CD4-positive, alpha-beta T cell treated with Interleukin-6 at 100 ng/mL for 8 hours (primary cell): ENCODE results near the gene HOMER2.

Source experiments
- DNase-seq: peaks from one replicate; pipeline ENCODE4 v3.0.0-alpha.2; 2020; ENCODE audit warnings: mixed read lengths, low spot score

The HOMER2 gene

DNA sequence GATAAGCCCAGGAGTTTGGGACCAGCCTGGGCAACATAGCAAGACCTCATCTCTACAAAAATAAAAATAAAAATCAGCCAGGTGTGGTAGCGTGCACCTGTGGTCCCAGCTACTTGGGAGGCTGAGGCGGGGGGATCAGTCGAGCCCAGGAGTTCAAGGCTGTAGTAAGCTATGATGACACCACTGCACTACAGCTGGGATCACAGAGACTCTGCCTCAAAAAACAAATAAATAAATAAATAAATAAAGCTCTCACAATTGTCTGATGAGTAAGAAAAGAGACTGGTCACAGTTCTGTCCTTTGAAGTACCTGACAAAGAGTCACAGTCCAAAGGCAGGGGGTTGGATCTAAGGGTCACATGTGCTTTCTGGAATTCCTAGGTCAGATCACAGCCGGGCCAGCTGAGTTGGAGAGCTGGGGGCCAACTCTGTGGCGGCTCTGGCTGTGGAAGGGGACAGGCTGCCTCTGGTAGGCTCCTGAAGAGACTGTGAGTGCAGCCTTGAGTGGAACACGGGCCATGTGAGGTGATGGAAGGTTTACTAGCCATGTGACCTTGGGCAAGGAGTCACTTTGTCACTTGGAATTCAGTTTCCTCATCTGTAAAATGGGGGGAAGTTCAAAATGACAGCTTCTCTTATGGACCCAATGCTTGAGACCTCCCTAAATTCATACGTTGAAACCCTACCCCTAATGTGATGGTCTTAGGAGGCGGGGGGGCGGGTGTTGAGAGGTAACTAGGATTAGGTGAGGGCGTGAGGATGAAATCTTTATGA is 95.9 kb downstream of the HOMER2 start:
- no peak for DNase-seq

DNA sequence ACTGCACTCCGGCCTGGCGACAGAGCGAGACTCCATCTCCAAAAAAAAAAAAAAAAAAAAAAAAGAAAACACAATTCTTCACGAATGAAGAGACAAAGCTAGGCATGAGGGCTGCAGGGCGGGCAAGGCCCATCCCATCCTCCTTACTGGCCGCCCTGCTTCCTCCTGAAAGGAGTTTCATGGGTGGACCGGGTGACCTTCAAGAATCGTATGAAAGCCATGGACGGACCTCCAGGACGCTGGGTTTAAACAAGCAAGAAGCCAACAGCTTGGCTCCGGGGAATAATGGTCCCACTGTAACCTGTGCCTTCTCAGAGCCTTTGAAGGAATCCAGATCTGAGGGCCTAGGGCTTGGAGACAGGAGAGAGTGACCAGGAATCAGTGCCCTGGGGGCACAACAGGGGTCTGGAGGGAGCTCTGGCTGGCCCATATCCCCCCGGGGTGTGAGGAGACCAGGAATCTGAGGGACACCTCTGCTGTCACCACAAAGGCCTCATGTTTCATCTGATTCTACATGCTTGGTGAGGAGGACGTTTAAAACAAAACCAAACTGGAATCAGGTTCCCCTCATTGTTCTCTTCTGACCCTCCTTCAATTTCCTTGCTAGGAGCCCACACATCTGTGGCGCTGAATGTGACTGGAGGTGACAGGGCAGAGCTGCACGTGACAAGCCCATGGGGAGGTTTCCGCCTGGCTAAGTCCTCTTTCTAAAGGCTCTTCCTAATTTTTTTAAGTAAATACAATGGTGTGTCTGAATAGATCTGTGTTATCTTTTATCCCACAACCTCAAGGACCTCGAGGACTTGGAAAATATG is 97.0 kb downstream of the HOMER2 start:
- no peak for DNase-seq

DNA sequence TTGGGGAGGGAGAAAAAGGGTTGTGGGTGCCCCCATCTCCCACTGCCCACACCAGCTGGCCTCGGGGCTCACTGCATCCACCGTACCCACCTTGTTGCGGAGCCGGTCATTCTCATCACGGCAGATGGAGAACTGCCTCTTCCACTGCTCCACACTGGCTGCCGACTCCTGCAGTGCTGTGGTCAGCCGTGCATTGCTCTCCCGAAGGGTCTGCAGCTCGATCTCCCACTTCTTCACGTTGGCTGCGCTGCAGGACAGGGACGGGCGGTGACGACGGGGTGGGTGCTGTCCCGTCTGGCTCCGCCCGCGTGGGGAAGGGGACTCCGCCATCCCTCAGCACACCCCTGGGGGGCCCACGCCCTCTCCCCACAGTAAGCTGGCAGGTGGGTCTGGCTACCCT is 98.0 kb downstream of the HOMER2 start:
- DNase-seq, result no peak

DNA sequence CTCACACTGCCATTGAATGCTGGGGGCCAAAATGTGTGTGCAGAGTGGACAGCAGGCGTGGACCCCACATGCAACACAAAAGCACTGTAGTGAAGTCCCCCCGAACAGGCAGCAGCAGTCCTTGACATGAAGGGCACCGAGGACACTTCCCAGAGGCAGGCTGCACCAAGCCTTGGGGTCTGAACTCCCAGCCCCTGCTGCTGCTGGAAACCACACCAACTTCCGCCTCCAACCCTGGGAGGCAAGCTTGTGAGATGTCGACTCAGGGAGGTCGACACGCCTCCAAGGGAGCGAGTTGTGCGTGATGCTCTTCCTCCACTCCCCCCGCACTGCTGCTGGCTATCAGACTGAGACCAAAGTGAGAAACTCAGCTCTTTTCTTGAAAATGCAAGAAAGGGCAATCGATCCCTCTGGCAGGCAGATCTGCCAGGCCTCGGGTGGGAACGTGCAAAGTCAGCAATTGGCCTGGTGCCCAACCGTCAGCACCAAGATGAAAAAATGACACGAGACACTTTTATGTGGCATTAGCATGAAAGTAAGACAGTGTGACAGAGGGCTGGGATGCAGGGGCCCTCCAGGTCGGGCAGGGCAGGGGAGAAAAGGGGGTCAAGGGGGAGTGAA is 99.5 kb downstream of the HOMER2 start:
- no peak for DNase-seq

DNA sequence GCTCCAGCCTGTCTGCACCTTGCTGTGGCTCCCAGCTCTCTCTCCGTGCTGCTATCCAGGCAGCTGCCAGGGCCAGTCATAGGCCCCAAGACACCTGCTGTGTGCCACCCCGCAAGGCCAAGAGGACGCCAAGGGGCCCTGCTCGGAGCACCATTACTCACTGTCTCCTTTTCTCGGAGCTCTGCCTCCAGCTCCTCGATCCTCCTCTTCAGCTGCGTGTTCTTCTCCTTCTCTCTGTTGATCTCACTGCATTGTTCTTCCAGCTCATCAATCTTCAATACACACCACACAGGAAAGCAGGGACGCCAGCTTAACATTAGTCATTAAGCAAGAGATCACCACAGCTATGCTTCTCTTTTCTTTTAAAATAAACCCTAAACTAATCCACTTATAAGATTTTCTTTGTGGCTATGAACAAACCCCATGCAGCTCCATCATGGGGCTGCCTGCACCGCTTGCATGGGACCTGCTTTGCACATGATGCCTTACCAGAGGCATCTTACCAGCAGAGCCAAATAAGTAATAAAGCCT is 100.5 kb downstream of the HOMER2 start:
- no peak for DNase-seq

DNA sequence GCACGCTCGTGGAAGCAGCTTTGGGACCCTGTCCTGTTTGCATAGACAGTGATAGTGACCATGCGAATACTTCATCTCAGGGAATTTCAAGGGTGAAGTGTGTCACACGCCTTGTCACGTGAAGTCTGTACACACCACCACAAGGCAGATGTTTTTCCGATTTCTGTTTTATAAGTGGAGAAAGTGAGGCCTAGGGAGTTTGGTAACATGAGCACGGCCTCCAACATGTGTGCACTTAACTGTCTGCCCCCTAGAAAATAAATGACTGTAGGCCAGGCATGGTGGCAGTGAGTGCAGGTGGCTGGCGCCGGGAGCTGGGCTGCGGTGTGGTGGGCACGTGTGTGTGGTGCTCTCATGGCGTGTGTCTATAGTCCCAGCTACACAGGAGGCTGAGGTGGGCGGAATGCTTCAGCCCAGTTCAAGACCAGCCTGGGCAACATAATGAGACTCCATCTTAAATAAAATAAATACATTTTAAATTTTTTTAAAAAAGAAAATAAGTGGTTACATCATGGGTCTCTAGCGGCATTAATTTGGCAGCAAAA is 101.1 kb downstream of the HOMER2 start:
- no peak for DNase-seq

DNA sequence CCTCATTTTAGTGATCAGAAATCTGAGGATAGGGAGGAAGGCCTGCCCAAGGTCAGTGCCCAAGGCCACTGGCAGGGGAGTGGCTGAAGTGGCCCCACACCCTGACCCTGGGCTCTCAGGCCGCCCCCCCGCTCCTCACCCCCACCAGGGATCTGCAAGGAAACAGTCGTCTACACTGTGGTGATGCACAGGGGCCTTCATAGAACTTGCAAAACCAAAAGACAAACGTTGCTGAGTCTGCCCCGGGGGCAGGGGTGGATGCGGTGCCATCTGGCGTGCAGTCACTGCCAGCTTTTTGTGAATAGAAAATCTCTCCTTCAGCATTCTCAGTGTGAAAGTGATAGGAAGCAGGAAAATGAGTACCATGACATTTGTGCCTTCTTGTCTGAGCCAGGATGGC is 101.8 kb downstream of the HOMER2 start:
- no peak for DNase-seq

DNA sequence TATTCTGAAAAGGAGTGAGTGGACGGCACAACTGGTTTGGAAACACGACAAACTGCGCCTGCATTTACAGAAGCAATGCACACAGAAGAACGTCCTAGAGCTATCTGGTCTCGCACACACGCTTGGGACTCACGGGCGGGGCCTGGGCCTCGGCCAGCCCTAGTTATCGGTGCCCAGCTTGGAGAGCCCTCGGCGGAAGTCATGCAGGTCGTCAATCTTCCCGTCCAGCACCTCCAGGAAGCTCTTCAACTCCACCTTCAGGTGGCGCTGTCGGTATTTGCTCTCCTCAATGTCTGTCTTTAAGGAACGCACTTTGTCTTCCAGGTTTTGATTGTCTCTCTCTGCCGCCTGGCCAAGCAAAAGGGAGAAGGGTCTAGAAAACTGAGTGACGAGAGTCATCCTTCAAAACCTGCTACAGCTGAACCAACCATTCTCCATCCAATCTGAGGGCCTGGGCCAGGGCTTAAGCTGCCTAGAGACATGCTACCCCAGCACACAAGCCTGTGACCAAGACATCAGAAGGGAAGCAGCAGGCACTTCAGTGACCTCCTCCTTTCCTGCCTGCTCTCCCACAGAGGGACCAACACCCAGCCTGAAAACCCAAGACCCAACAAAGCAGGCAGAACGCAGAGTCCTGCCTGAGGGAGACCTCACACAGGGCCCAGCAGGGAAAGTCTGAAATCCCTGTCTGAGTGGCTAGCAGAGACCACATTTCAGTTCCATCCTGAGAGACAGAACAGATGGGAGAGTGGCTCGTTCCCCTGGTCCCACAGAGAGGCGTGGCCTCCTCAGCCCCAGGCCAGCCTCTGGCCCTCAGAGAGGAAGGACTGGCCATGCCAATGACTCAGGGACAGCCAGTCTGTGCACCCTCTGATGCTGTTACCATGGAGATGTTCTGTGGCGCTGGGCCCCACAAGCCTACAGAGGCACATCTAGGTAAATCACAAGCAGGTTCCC is 102.7 kb downstream of the HOMER2 start:
- DNase-seq, result peak; percentile 18

DNA sequence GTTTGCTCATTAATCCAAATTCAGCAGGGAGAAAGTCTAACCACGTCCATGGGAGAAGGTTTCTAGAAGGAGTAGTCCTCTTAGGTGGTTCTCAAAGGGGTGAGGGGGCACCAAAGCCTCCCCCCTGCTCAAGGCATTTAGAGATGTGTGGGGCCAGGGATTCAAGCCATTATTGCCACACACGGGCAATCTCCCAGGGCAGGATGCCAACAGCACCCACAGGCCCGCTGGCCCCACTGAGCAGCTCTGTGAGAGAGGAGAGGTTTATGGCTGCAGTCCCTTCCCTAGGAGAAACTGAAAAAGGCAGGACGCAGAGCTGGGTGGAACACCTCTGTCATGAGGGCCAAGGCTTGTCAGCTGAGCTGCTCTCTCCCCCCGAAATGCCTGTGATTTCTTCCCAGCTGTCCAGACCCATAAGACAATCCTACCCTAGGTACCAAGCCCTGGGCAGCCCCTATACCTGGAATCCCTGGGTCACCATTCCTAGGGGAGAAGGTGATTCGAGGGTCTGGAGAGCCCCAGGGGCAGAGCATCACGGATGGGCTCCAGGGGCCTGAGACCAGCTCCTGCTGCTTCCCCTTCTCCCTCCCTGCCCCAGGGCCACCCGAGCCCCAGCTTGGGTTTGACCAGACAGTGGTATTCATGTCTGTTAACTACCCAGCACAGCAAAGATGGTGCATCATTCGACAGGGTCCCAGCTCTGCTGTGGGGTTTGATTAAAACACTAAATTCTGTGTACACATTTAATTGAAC is 104.1 kb downstream of the HOMER2 start:
- no peak for DNase-seq

DNA sequence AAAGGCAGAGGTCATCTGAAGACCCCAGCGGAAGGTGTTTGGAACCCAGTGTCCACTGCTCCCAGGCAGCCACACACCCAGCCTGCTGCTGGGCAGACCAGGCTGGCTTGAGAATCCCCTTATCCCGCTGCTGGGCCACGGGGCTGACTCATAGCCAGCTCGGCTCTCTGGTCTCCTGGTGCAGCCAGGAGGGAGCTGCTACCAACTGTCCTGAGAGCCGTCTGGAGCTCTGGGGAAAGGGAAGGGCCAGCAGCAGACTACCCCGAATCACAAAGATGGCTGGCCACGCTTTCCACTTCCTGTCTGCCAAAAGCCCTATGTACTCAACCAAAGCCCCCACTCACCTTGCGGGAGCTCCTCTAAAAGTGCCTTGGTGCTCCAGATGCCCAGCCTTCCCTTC is 104.8 kb downstream of the HOMER2 start:
- DNase-seq, result no peak

DNA sequence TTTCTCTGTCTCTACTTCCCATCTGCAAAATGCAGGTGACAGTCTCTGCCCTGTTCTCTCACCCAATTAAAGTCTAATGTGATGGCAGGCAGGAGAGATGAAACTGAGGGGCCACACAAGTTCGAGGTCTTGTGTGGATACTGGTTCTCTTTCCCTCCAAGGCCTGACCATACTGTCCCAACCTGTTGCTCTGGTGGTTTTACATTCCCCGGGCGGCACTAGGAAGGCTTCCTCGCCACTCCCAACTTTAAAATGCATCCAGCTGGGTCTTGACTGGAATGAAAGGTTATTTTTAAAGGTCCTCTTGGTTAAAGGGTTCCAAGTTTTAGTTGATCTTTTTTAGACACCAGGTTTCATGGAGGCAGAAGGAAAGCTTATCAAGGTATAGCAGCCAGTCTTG is 105.9 kb downstream of the HOMER2 start:
- DNase-seq, result no peak

DNA sequence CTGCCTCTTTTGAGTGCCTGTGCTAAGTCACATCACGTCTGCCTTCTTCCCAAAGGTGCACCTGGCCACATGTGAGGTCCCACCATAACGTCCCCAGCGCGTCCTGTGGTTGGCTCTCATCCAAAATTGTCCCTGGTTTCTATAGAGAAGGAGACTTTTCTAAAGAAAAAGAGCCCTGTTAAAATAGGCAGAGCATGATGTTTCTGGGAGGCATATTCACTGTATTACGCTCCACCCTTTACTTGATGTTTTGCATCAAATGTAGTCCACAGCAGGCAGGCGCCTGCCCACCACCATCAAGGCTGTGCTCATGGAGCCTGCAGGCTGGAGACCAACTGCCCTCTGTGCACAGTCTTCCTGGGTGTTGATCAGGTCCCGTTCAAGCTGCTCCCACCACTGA is 106.8 kb downstream of the HOMER2 start:
- DNase-seq, result no peak

DNA sequence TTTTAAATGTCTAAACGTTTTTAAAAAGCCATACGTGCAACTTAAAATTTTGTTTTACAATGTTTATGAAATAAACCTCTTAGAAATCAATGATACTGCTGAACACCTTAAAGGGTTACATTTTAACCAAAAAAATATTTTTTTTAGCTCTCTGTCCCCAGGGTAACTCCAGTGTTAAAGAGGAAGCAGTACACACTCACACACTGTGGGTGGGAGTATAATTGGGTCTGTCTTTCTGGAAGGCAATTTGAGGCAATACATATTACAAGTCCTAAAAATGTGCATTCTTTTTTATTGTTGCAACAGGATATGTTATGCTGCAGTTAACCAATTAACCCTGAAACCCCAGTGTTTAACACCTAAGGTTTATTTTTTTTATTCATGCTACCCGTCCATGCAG is 109.0 kb downstream of the HOMER2 start:
- DNase-seq, result no peak

DNA sequence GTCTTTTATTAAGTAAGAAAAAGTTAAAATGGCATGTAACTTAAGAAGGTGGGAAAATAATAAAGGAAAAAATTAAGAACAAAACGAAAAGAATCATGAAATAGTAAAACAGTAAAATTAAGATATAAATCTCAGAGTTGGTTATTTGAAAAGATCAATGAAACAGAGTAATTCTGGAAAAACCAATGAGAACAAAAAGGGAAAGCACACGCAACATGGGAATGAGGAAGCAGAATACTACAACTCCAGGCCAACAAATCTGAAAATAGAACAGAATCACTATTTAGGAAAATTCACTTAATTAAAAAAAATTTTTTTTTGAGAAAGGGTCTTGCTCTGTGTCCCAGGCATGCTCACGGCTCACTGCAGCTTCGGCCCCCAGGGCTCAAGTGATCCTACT is 112.4 kb downstream of the HOMER2 start:
- DNase-seq, result no peak

DNA sequence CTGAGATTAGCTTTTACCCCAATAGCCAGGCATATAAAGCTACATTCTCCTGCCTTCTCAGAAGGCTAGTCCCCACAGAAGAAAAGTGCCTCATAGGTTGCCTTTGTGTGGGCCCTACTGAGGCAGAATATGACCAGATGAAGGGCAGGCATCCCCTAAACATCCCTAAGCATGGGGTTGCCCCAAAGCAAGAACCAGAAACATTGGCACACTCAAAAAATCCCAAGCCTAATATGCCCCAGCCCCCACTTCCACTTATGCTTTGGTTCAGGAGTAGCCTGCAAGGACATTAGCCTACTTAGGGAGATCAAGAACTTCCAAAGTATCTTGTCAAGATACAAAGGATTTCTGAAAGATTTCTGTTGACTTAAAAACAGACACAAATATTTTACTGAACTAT is 113.4 kb downstream of the HOMER2 start:
- no peak for DNase-seq

DNA sequence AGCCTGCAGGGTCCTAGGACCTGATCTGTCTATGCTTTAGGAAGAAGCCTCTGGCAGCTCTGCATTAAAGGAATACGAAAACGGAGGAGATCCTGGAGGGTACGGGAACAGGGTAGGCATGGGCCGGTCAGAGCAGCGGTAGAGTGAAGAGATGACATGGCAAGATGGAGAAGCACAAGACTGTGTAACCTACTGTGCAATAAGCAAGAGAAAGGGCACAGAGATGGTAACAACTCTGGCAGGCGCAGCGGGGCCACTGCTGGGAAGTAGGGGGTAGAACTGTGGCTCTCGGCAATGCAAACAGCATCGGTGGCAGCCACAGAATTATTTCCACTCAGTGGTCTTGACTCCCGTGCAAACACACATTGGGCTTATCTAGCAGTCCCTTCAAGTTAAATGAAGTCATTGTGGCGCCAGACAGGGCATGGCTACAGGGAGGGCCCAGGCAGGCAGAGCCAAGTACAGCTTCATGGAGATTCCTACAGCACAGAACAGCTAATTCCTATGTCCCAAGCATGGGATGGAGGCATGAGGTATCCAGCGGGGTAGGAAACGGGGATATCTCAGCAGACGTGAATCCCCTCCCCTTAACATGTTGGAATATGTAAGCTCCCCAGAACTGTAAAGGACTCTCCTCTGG is 114.3 kb downstream of the HOMER2 start:
- no peak for DNase-seq

DNA sequence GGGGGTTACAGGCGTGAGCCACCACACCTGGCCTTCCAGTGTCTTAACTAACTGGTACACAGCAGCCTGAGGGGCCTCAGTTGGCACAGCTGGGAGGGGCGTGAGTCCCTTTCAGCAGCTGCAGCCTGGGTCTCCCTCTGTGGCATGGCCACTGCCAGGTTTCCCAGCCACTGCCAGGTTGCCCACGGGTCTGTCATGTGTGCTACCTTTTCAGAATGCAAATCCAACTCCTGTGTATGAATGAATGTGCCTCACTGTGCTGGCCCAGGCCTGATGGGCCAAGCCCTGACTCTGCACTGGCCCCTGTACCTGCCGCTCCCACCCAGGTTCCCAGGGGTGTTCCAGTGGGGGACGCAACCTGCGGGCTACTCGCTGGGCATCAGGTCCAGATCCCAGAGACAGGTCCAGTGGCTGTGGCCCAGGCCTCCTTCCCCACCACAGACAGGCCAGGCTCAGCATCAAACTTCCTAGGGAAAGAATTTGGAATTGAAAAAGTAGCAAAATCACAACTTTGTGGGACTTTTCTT is 117.1 kb downstream of the HOMER2 start:
- DNase-seq, result no peak

DNA sequence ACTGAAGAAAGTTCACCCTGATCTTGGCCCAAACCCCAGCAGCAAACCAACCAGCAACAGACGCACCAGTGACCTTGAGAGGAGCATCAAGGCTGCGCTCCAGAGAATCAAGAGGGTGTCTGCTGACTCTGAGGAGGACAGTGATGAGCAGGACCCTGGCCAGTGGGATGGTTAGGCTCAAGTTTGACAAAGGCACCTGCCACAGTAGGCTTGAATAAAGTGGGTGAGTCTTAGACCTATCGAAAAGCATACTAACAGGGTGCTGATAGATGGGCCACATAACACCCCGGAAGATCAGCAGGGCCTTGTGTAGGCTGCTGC is 119.2 kb downstream of the HOMER2 start:
- no peak for DNase-seq

DNA sequence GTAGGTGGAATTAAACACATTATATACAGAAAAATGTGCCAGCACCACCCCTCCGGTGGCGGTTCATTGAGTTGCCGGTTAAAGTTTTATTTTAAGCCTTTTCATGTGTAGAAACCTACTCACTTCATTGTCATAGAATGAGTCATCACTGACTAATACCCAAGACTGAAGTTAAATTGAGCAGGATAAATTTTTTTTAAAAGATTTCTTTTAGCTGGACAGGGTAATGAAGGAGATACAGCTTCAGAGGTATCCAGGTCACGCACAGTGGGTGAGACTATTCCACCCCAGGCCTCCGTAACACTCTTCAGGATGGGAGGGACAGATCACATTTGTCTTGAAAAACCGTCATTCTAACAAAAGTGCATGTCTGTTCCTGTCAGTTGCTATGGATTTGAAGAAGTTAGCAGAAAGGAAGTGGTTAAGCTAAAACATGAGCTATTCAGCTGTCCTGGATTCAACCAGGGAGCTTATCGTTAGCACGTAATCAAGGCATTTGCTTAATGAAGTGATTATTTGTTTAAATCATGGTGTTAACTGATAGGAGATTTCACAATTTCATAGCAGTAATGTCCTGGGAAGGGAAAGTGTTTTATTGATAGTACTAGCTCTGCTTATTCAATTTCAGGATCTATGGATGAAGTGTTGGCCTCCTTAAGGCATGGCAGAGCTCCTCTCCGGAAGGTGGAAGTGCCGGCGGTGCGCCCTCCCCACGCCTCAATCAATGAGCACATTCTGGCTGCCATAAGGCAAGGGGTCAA is 119.7 kb downstream of the HOMER2 start:
- DNase-seq, result no peak
